ENCODE measurements around the gene TAGLN2.

The TAGLN2 gene

GRCh38 chr1:159937054-159937750 is 11.9 kb upstream of the TAGLN2 start:
- DNase-seq = no peak
- intact Hi-C loops (cut with DNase I) = loop anchor here (10.0 kb wide), 1 partner anchor 438 kb away; no protein-coding TSS in a partner anchor

GRCh38 chr1:159936273-159936904 is 11.1 kb upstream of the TAGLN2 start:
- peak in 7 of 10 donors; percentile 44 to 93 (median 74) for DNase-seq
- intact Hi-C loops (cut with DNase I) = loop anchor here (1.0 to 10.0 kb wide), 2 partner anchors 71 to 438 kb away; no protein-coding TSS in a partner anchor

DNA sequence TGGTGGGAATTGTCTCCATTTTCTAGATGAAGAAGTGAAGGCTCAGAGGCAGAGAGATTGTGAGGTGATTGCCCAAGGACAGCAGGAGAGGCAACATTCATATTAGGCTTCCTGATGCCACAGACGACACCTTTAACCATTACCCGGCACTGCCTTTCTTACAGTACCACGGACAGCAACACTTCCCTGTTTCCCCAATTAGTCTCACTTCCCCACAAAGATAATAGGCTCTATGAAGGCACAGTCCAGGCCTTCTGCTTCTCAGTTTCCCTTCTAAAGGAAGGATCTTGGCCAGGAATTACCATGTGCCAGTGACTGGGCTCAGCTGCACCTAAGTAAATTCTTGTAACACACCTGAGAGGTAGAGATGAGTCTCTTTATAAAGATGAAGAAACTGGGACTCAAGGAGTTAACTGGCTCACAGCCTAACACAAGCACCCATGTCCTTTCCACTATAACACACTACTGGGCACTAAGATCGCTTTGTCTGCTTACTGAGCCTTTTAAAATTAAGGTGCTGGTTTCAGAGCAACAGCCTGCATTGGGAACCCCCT is 10.5 kb upstream of the TAGLN2 start:
- no peak for DNase-seq
- intact Hi-C loops (cut with DNase I) = loop anchor here (1.0 to 10.0 kb wide), 2 partner anchors 72 to 439 kb away; no protein-coding TSS in a partner anchor

DNA sequence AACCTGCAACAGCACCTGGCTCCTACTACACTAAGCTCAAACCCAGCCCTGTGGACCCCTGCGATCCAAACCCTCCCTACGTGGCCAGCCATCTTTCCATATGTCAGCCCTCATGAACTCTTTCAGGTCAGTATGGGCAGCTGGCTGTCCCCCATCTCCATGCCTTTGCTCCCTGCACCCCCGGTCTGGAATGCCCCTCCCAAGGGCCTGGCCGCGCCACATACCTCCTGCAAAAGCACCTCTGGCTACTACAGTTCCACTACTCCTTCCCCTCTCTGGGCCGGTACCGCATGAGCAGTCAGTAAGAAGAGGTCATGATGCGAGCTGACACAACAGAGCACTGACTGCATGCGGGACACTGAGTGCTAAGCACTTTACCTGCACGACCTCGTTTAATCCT is 10.0 kb upstream of the TAGLN2 start:
- intact Hi-C loops (cut with DNase I) = loop anchor here (10.0 kb wide), 1 partner anchor 439 kb away; no protein-coding TSS in a partner anchor
- peak in 1 of 10 donors; percentile 48 for DNase-seq

DNA sequence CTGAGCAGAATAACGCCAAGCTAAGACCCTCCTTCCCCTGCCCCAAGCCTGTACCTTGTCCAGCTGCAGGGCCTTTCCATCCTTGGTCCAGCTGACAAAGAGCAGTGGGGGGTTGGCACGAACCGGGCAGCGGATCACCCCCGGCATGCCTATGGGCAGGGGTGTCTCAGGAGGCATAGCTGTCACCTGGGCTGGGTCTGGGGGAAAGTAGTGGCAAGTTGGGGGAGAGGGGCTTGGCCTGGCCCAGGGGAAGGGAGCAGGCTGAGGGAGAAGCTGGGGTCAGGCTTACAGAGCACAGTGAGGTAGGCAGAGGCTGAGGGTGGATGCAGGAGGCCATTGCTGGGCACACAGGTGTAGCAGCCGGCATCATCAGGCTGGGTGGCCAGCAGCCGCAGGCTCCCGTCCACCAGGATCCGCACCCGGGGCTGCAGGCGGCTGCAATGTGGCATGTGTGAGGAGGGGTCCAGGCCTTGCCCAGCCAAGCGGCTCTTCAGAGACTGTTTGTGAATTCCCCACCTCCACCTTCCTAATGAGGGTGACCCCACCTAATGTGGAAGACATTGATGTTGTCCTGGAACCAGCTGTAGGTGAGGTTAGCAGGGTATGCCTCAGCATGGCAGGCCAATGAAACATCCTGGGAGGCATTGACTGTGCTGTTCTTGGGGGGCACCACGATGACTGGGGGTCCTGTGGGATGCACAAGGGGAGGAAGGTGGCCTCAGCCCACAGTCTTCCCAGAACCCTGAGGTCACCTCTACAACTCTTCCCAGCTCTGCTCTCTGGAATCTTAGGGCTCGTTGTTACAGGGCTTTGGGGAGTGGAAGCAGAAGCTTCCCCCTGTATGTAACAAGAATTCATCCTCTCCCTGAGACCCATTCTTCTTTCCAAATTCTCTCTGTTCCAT is 9.1 kb upstream of the TAGLN2 start:
- intact Hi-C loops (cut with DNase I) = loop anchor here (10.0 kb wide), 1 partner anchor 440 kb away; no protein-coding TSS in a partner anchor
- DNase-seq = peak in 2 of 10 donors; percentile 70 to 72

GRCh38 chr1:159933347-159933746 is 8.0 kb upstream of the TAGLN2 start:
- peak in 1 of 10 donors; percentile 21 for DNase-seq
- intact Hi-C loops (cut with DNase I) = loop anchor here (10.0 kb wide), 1 partner anchor 441 kb away; no protein-coding TSS in a partner anchor

GRCh38 chr1:159932296-159933285 is 7.3 kb upstream of the TAGLN2 start:
- peak in 2 of 10 donors; percentile 30 to 32 for DNase-seq
- intact Hi-C loops (cut with DNase I) = loop anchor here (10.0 kb wide), 1 partner anchor 442 kb away; no protein-coding TSS in a partner anchor

GRCh38 chr1:159931795-159932173 is 6.5 kb upstream of the TAGLN2 start:
- intact Hi-C loops (cut with DNase I) = loop anchor here (10.0 kb wide), 1 partner anchor 443 kb away; no protein-coding TSS in a partner anchor
- DNase-seq = peak in 1 of 10 donors; percentile 23

- intact Hi-C loops (cut with DNase I) = loop anchor here (10.0 kb wide), 1 partner anchor 444 kb away; no protein-coding TSS in a partner anchor
- DNase-seq = peak in 2 of 10 donors; percentile 21 to 50
These were observed 5.9 kb upstream of the TAGLN2 start for GRCh38 chr1:159931101-159931794.

- intact Hi-C loops (cut with DNase I) = loop anchor here (10.0 kb wide), 1 partner anchor 444 kb away; no protein-coding TSS in a partner anchor
- DNase-seq = peak in 1 of 10 donors; percentile 15
These were observed 5.3 kb upstream of the TAGLN2 start for GRCh38 chr1:159930634-159931033.

DNA sequence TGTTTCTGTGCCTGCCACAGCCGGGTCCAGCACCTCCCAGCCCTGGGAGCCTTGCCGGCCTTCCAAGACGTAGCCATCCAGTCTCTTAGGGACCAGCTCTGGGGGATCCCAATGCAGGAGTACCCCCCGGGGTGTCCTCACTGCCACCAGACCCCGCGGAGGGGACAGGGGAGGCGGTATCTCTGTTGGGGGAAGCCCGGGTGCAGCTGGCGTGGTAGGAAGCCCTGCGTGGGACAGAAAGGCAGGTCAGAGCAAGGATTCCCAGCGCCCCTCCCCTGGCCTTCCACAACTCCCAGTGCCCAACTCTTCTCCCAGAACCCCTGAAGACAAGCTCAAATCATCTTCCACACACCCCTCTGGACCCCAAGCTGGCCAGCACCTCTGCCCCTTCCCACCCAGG is 4.9 kb upstream of the TAGLN2 start:
- intact Hi-C loops (cut with DNase I) = loop anchor here (10.0 kb wide), 1 partner anchor 445 kb away; no protein-coding TSS in a partner anchor
- peak in 1 of 10 donors; percentile 50 for DNase-seq

GRCh38 chr1:159929155-159930051 is 4.1 kb upstream of the TAGLN2 start:
- intact Hi-C loops (cut with DNase I) = loop anchor here (10.0 kb wide), 1 partner anchor 445 kb away; no protein-coding TSS in a partner anchor

GRCh38 chr1:159928491-159929050 is 3.3 kb upstream of the TAGLN2 start:
- peak in 1 of 10 donors; percentile 73 for DNase-seq
- intact Hi-C loops (cut with DNase I) = no loop called here

More at GRCh38 chr1:159929155-159930051, 4.1 kb upstream of the TAGLN2 start:
- peak in 1 of 10 donors; percentile 79 for DNase-seq

GRCh38 chr1:159927849-159928431 is 2.6 kb upstream of the TAGLN2 start:
- intact Hi-C loops (cut with DNase I) = no loop called here
- DNase-seq = no peak

DNA sequence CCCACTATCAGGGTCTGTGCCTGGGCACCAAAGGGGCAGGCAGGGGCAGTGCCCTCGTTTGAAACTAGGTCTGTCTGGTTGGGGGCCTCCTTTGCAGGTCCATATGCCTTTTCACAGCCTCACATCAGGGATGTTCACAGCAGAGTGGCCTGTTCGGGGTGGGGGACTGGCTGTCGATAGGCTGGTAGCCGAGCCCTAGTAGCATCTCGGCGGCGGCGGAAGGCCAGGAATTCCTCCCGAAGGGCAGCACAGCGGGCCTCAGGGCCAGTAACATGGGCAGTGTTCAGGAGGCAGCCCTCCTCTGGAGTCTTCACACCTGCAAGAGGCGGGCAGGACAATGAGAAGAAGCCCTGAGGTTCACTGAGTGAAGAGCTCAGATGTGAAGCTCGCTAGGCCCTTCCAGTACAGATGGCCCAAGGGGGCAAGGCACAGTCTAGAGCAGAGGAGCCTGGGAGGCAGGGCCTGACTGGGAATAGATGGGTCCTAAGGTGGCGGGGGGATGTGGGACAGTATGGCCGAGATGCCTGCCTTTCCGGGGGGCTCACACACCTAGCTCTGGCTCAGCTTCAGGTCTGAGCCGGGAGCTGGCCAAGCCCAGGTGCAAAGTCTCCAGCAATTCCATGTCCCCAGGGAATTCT is 2.0 kb upstream of the TAGLN2 start:
- intact Hi-C loops (cut with DNase I) = no loop called here
- DNase-seq = peak in 1 of 10 donors; percentile 63

DNA sequence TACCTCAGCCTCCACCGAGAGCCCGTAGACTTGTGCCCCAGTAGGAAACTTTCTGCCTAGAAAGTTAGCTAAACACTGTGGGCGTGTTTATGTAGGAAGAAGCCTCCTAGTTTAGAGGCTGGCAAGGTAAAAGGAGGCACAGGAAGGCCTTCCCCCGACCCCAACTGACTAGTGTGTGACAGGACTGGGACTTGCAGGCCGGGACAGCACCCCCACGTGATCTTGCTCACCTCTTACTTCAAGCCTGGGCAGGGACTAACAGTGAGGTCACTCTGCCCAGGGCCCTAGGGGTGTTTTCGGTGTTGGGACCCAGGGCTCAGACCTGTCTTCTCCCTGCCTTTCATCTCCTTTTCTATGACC is 392 bp upstream of the TAGLN2 start:
- peak in 1 of 10 donors; percentile 71 for DNase-seq
- intact Hi-C loops (cut with DNase I) = no loop called here

All from posterior cingulate gyrus (tissue), 11 donors.